Neural cell (in vitro differentiated cells): ENCODE data around the gene NDC1. TPM values are rescaled to one million over a fixed set of nuclear protein-coding genes. Genes with fewer than 3 reads are reported as not detected.
A peak's percentile ranks its signal among the peaks of the same experiment; 100 is the strongest.

Experiments
- H2AFZ ChIP-seq: fragments of 200-600, 300-800 bp; sonication (generic), shearing (Covaris generic); 2 replicates; pipeline ENCODE4 v1.6.0; 2014; ENCODE audit warnings: low read depth, mild to moderate bottlenecking, antibody characterized with exemption, low read length, moderate library complexity
- H3F3A ChIP-seq: fragments of 200-600 bp; shearing (Covaris generic); 2 replicates; pipeline ENCODE4 v1.6.1; 2016; ENCODE audit warnings: mild to moderate bottlenecking, moderate library complexity, mixed read lengths, antibody characterized with exemption, low read length; ENCODE audit not compliant: insufficient read depth, poor library complexity, severe bottlenecking
- H3K27ac ChIP-seq: fragments of 200-600, 300-800 bp; sonication (generic), shearing (Covaris generic); 2 replicates; pipeline ENCODE4 v1.5.1; 2014; ENCODE audit warnings: mild to moderate bottlenecking, low read length, moderate library complexity
- H3K27me3 ChIP-seq: fragments of 300-800, 200-600 bp; sonication (generic), shearing (Covaris generic); 2 replicates; pipeline ENCODE4 v1.6.0; 2014; ENCODE audit warnings: mild to moderate bottlenecking, low read depth, low read length, moderate library complexity; ENCODE audit not compliant: insufficient read depth
- H3K36me3 ChIP-seq: fragments of 300-800, 200-600 bp; sonication (generic), shearing (Covaris generic); 2 replicates; pipeline ENCODE4 v1.5.1; 2014; ENCODE audit warnings: mild to moderate bottlenecking, antibody characterized with exemption, low read length, moderate library complexity; ENCODE audit not compliant: insufficient read depth
- H3K4me2 ChIP-seq: fragments of 300-800, 200-600 bp; sonication (generic), shearing (Covaris generic); 2 replicates; pipeline ENCODE4 v1.6.0; 2014; ENCODE audit warnings: mild to moderate bottlenecking, low read length
- H3K4me3 ChIP-seq: fragments of 300-800, 200-600 bp; sonication (generic), shearing (Covaris generic); 2 replicates; pipeline ENCODE4 v1.5.1; 2014; ENCODE audit warnings: mild to moderate bottlenecking, low read length, moderate library complexity
- H3K79me2 ChIP-seq: fragments of 200-600 bp; shearing (Covaris generic); replicated peaks from 2 replicates; pipeline ENCODE4 v1.6.0; 2014; ENCODE audit warnings: mild to moderate bottlenecking, low read length, moderate library complexity; ENCODE audit not compliant: insufficient read depth
- H3K9ac ChIP-seq: fragments of 300-800, 200-600 bp; sonication (generic), shearing (Covaris generic); 2 replicates; pipeline ENCODE4 v1.6.1; 2016; ENCODE audit warnings: mild to moderate bottlenecking, low read length, mixed read lengths
- H3K9me2 ChIP-seq: fragments of 200-600 bp; shearing (Covaris generic); 2 replicates; pipeline ENCODE4 v1.6.1; 2016; ENCODE audit warnings: mild to moderate bottlenecking, low read length, mixed read lengths; ENCODE audit not compliant: insufficient read depth
- H3K9me3 ChIP-seq: fragments of 200-600, 300-800 bp; sonication (generic), shearing (Covaris generic); 2 replicates; pipeline ENCODE4 v1.6.1; 2016; ENCODE audit warnings: mild to moderate bottlenecking, mixed run types, low read length, moderate library complexity, mixed read lengths
- H4K20me1 ChIP-seq: fragments of 200-600 bp; shearing (Covaris generic); 2 replicates; pipeline ENCODE4 v1.6.1; 2016; ENCODE audit warnings: mild to moderate bottlenecking, mixed run types; ENCODE audit not compliant: insufficient read depth
- CTCF ChIP-seq: fragments of 450-650 bp; IDR thresholded peaks from 2 replicates; pipeline ENCODE4 v1.5.1; 2014; ENCODE audit warnings: antibody characterized with exemption, mild to moderate bottlenecking, moderate library complexity; ENCODE audit not compliant: poor library complexity, severe bottlenecking
- EP300 ChIP-seq: fragments of 450-650 bp; conservative IDR thresholded peaks from 2 replicates; pipeline ENCODE4 v1.6.1; 2014; ENCODE audit warnings: antibody characterized with exemption, mild to moderate bottlenecking, moderate library complexity; ENCODE audit not compliant: poor library complexity, severe bottlenecking
- EZH2 ChIP-seq: fragments of 200-600, 300-800 bp; shearing (Covaris generic), sonication (generic); IDR thresholded peaks from 2 replicates; pipeline ENCODE4 v1.6.1; 2014; ENCODE audit warnings: antibody characterized with exemption, low read length, borderline replicate concordance, mild to moderate bottlenecking; ENCODE audit not compliant: insufficient read depth, poor library complexity, severe bottlenecking
- MXI1 ChIP-seq: fragments of 450-650 bp; conservative IDR thresholded peaks from 2 replicates; pipeline ENCODE4 v1.6.1; 2014; ENCODE audit warnings: antibody characterized with exemption, mild to moderate bottlenecking; ENCODE audit not compliant: poor library complexity, severe bottlenecking
- POLR2AphosphoS5 ChIP-seq: IDR thresholded peaks from 2 replicates; pipeline ENCODE4 v1.6.1; 2012
- RAD21 ChIP-seq: fragments of 450-650 bp; conservative IDR thresholded peaks from 2 replicates; pipeline ENCODE4 v1.6.1; 2014; ENCODE audit warnings: antibody characterized with exemption, mild to moderate bottlenecking, moderate library complexity
- REST ChIP-seq: IDR thresholded peaks from 2 replicates; pipeline ENCODE4 v1.6.1; 2012; ENCODE audit warnings: borderline replicate concordance
- SMC3 ChIP-seq: fragments of 450-650 bp; conservative IDR thresholded peaks from 2 replicates; pipeline ENCODE4 v1.6.1; 2014; ENCODE audit warnings: antibody characterized with exemption, mild to moderate bottlenecking, moderate library complexity; ENCODE audit not compliant: poor library complexity
- TAF1 ChIP-seq: IDR thresholded peaks from 2 replicates; pipeline ENCODE4 v1.6.1; 2012; ENCODE audit warnings: low read depth
- polyA plus RNA-seq: library from polyadenylated mRNA; depleted of rRNA; stranded (reverse); fragments of >200 nt; gene quantifications from 2 replicates; pipeline ENCODE4 v1.2.3, GENCODE V29; 2014

NDC1 gene
- polyA plus RNA-seq, 1 donor from 2014 or later = 18.0 TPM

GRCh38 chr1:53860967-53861411 lies 22.9 kb upstream of the NDC1 start:
- Histone ChIP-seq H3K4me2 (no peak overlapping the region), H3K27me3 (no peaks in the 10 kb centered on the region), H3K9me3 (no peaks in the 10 kb centered on the region), H2AFZ (no peak overlapping the region), H3K9me2 (no peaks in the 10 kb centered on the region), H3K36me3 (no peaks in the 10 kb centered on the region), H3K27ac (no peak overlapping the region), H3K9ac (no peak overlapping the region), H4K20me1 (no peaks in the 10 kb centered on the region), H3F3A (no peaks in the 10 kb centered on the region), H3K79me2 (no peaks in the 10 kb centered on the region), H3K4me3 (no peak overlapping the region)
- TF ChIP-seq EP300 = no peak
- peak; percentile 86 for TF ChIP-seq SMC3
- TF ChIP-seq TAF1 = no peak
- TF ChIP-seq CTCF = peak; percentile 87
- no peak for TF ChIP-seq POLR2AphosphoS5
- TF ChIP-seq EZH2 = no peak
- no peak for TF ChIP-seq REST
- TF ChIP-seq RAD21 = peak; percentile 86
- no peak for TF ChIP-seq MXI1

- TF ChIP-seq EZH2 (no peak), REST (no peak), RAD21 (no peak), TAF1 (no peak), MXI1 (no peak), EP300 (no peak), CTCF (no peak), SMC3 (no peak), POLR2AphosphoS5 (no peak)
- Histone ChIP-seq H3K36me3 (peaks cover 6% of the 10 kb centered on the region), H3K27ac (no peak overlapping the region), H3F3A (no peaks in the 10 kb centered on the region), H3K9me3 (no peaks in the 10 kb centered on the region), H2AFZ (no peak overlapping the region), H3K9ac (no peak overlapping the region), H3K4me3 (no peak overlapping the region), H3K4me2 (no peak overlapping the region), H3K27me3 (no peaks in the 10 kb centered on the region), H4K20me1 (no peaks in the 10 kb centered on the region), H3K79me2 (no peaks in the 10 kb centered on the region), H3K9me2 (no peaks in the 10 kb centered on the region)
Measured at GRCh38 chr1:53851571-53852285, 13.6 kb upstream of the NDC1 start.
